ENCODE measurements around the gene CACNA1C.

Gene CACNA1C

DNA sequence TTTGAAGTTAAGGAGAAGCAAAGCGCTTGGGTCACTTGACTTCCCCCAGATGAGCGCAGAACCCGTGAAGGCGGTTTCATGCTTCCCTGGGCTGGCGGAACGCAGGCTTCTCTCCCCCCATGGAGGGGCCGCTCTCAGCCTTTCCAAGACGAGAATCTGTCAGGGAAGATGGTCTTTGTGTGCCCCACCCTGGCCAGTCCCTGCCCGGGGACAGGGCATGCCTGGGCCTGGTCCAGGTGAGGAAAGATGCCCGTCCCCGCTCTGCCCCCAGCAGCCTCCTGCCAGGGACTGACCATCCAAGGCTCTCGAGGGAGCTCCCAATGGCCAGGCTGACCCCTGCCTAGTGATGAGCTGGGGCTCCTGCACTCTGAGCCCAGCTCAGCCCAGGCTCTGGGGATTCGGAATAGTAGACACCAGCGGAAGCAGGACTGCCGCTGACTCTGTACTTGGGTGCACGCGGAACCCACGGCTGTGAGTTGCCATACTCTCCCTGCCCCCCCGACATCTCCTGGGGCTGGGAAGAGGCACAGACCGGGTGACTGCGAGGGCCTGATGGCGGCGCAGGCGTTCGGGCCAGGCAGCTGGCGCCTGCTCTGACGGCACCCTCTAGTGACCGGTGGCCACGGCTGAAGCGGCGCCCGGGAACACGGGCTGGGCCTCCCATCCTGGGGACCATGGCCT lies 599.8 kb downstream of the CACNA1C start:
- DNase-seq (ENCODE audit: low spot score): no peak
- no peak for TF ChIP-seq CTCF (IDR thresholded peaks at IDR 0.05; ENCODE audit: extremely low read depth, missing control alignments)

DNA sequence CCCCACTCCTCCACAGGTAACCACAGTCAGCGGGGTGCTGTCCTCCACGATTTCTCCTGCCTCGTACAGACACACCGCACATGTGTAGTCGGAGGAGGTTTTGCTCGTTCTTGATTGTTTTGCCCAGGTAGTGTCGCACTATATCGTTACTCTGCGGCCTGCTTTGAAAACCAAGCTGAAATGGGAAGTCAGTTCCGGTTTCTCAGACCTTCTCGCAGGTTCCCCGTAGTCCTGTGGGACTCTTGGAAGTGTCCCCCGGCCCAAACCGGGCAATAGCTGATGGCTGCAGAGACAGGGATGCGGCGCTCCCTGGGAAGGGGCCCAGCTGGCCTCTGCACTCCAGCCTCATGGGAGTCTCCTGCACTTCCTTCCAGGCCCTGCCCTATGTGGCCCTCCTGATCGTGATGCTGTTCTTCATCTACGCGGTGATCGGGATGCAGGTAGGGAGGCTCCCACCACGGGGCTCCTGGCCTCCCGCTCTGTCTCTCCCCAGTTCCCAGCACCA lies 600.7 kb downstream of the CACNA1C start:
- no peak for TF ChIP-seq CTCF (IDR thresholded peaks at IDR 0.05; ENCODE audit: extremely low read depth, missing control alignments)

DNA sequence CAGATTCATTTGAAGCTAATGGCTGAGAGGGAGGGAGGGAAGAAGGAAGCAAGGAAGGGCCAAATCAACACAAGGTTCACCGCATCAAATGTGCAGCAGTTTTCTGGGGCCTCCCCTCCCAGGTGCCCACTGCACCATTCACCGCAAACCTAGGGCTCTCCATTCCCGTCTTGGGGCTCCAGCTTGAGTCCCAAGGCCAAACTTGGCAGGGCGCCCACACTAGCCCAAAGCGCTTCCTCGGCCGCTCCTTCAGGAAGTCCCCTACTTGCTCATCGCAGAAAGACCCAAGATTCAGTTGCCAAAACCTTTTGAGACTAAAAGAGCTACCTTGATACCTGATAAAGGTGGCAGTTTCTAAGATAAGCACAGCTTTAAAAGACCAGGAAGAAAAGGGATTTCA lies 601.5 kb downstream of the CACNA1C start:
- DNase-seq (ENCODE audit: low spot score): no peak
- TF ChIP-seq CTCF (IDR thresholded peaks at IDR 0.05; ENCODE audit: extremely low read depth, missing control alignments): no peak

More for the DNA sequence above, 600.7 kb downstream of the CACNA1C start:
- no peak for DNase-seq (ENCODE audit: low spot score)

GRCh38 chr12:2654741-2655140 lies 602.0 kb downstream of the CACNA1C start:
- TF ChIP-seq CTCF (IDR thresholded peaks at IDR 0.05; ENCODE audit: extremely low read depth, missing control alignments): no peak
- DNase-seq (ENCODE audit: low spot score): no peak

GRCh38 chr12:2662524-2662923 lies 609.7 kb downstream of the CACNA1C start:
- no peak for DNase-seq (ENCODE audit: low spot score)
- TF ChIP-seq CTCF (IDR thresholded peaks at IDR 0.05; ENCODE audit: extremely low read depth, missing control alignments): no peak

- no peak for DNase-seq (ENCODE audit: low spot score)
- no peak for TF ChIP-seq CTCF (IDR thresholded peaks at IDR 0.05; ENCODE audit: extremely low read depth, missing control alignments)
These were observed 612.2 kb downstream of the CACNA1C start for GRCh38 chr12:2664721-2665577.

DNA sequence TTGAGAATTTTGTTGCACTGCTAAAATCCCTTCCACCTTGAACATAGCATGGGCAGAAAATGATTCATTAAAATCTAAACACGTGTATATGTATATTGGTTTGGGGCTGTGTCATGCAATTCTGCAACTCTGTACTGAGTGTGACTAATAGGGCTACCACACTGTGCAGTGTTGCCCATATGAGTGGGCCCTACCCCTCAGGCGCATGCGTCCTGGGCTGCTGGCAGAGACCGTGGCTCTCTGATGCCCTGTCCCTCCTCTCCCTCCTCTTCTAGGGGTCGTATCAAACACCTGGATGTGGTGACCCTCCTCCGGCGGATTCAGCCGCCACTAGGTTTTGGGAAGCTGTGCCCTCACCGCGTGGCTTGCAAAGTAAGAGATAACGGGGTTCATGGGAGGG lies 613.6 kb downstream of the CACNA1C start:
- no peak for TF ChIP-seq CTCF (IDR thresholded peaks at IDR 0.05; ENCODE audit: extremely low read depth, missing control alignments)

More for the DNA sequence above, 613.6 kb downstream of the CACNA1C start:
- DNase-seq (ENCODE audit: low spot score): no peak

Measured in GM20000 (cell line).